HepG2 (cell line): Measurements from ENCODE around the gene THEM4. TPM values are rescaled to one million over a fixed set of nuclear protein-coding genes. Genes with fewer than 3 reads are reported as not detected.

Experiments
- ATAC-seq: fragments of 200-7000 bp; cut with Tn5 transposase; 3 replicates; pipeline ENCODE4 v1.9.1; 2020; ENCODE audit warnings: mild to moderate bottlenecking, moderate library complexity
- BruUV-seq: library from RNA; stranded (reverse); fragments of 400-500 nt; replicated peaks from 2 replicates; lab custom pipeline; 2021; lab: Mats Ljungman, UMichigan
- CTCF ChIA-PET: fragments of 300-600 bp; formaldehyde crosslinking; extraction: SDS; loops from one replicate; lab custom pipeline; 2021; ENCODE audit warnings: low total read pairs, inconsistent platforms, low intra/inter-chr PET ratio; lab: Yijun Ruan, JAX
- POLR2A ChIA-PET: fragments of 350-600 bp; sonication (Branson Sonifier 250); formaldehyde crosslinking; loops from one replicate; lab custom pipeline; 2020; ENCODE audit warnings: antibody characterized with exemption, inconsistent platforms; lab: Yijun Ruan, JAX
- DNase-seq: peaks from one replicate; pipeline ENCODE4 v3.0.0-alpha.2; 2015; ENCODE audit warnings: low spot score
- FAIRE-seq: peaks from 3 replicates; lab custom pipeline; 2011; peaks lifted over from hg19 to GRCh38; lab: Jason Lieb, UNC
- H2AFZ ChIP-seq: one replicate; pipeline ENCODE4 v1.6.1; 2011; ENCODE audit warnings: low read length, inconsistent platforms
- H3K27ac ChIP-seq: fragments of 300-600 bp; 3 replicates; pipeline ENCODE4 v1.8.0; 2011; ENCODE audit warnings: mixed run types, mild to moderate bottlenecking, mixed read lengths, low read length, inconsistent platforms; ENCODE audit not compliant: insufficient read depth; ENCODE audit errors: extremely low read length
- H3K27me3 ChIP-seq, 2 experiments: fragments of 200-600 bp in 1 of 2; 2 replicates in 1 of 2; 3 replicates in 1 of 2; pipeline versions ENCODE4 v1.6.0 to v1.8.0; 2011; ENCODE audit warnings: low read length in 2 of 2, mild to moderate bottlenecking in 2 of 2, moderate library complexity in 2 of 2, inconsistent platforms in 1 of 2; ENCODE audit not compliant: insufficient read depth in 2 of 2, control insufficient read depth in 1 of 2
- H3K36me3 ChIP-seq, 2 experiments: fragments of 200-600 bp in 1 of 2; replicated peaks in 1 of 2; 2 replicates in 1 of 2; 3 replicates in 1 of 2; pipeline versions ENCODE4 v1.5.1 to v1.8.0; 2011; ENCODE audit warnings: low read length in 2 of 2, inconsistent platforms in 1 of 2; ENCODE audit not compliant: insufficient read depth in 2 of 2, control insufficient read depth in 1 of 2
- H3K4me1 ChIP-seq: 2 replicates; pipeline ENCODE4 v1.5.1; 2012; ENCODE audit warnings: low read length, inconsistent platforms; ENCODE audit not compliant: insufficient read depth
- H3K4me2 ChIP-seq: 2 replicates; pipeline ENCODE4 v1.6.0; 2011; ENCODE audit warnings: low read depth, low read length, inconsistent platforms
- H3K4me3 ChIP-seq, 3 experiments: fragments of 200-600 bp in 1 of 3; sonication (generic), shearing (Covaris generic) in 1 of 3; replicated peaks in 1 of 3; 2 replicates each; pipeline ENCODE4 v1.5.1; 2011 to 2016; ENCODE audit warnings: low read length in 3 of 3, inconsistent platforms in 2 of 3, low read depth in 2 of 3, mild to moderate bottlenecking in 2 of 3, control low read depth in 1 of 3, mixed read lengths in 1 of 3; ENCODE audit not compliant: insufficient read depth in 1 of 3
- H3K79me2 ChIP-seq: one replicate; pipeline ENCODE4 v1.6.1; 2011; ENCODE audit warnings: low read length, inconsistent platforms; ENCODE audit not compliant: insufficient read depth
- H3K9ac ChIP-seq: 2 replicates; pipeline ENCODE4 v1.6.0; 2011; ENCODE audit warnings: mild to moderate bottlenecking, low read depth, low read length, inconsistent platforms; ENCODE audit not compliant: insufficient read depth
- H3K9me3 ChIP-seq: 2 replicates; pipeline ENCODE4 v1.5.1; 2012; ENCODE audit warnings: mild to moderate bottlenecking, low read length
- H4K20me1 ChIP-seq: 2 replicates; pipeline ENCODE4 v1.6.0; 2011; ENCODE audit warnings: inconsistent platforms, mild to moderate bottlenecking, low read length, moderate library complexity; ENCODE audit not compliant: insufficient read depth
- MED8 ChIP-seq: sonication (generic); formaldehyde crosslinking; IDR thresholded peaks from 2 replicates; pipeline ENCODE4 v1.8.1; 2023; ENCODE audit warnings: mild to moderate bottlenecking, missing genetic modification reagents; ENCODE audit not compliant: insufficient replicate concordance
- MTF1 ChIP-seq: sonication (generic); formaldehyde crosslinking; IDR thresholded peaks from 2 replicates; pipeline ENCODE4 v1.5.0; 2020; ENCODE audit warnings: missing genetic modification reagents
- ZFP62 ChIP-seq: sonication (generic); formaldehyde crosslinking; IDR thresholded peaks from 2 replicates; pipeline ENCODE4 v1.4.0; 2020; ENCODE audit warnings: missing genetic modification reagents
- ZFP82 ChIP-seq: sonication (generic); formaldehyde crosslinking; IDR thresholded peaks from 2 replicates; pipeline ENCODE4 v1.5.1; 2020; ENCODE audit warnings: mild to moderate bottlenecking, missing genetic modification reagents, borderline replicate concordance
- ZMYM2 ChIP-seq: sonication (generic); formaldehyde crosslinking; IDR thresholded peaks from 2 replicates; pipeline ENCODE4 v1.8.0; 2022; ENCODE audit warnings: mild to moderate bottlenecking, missing genetic modification reagents
- ZNF737 ChIP-seq: sonication (generic); formaldehyde crosslinking; IDR thresholded peaks from 2 replicates; pipeline ENCODE4 v1.5.0; 2020; ENCODE audit warnings: missing genetic modification reagents, mild to moderate bottlenecking, borderline replicate concordance
- ZNF775 ChIP-seq: sonication (generic); formaldehyde crosslinking; IDR thresholded peaks from 2 replicates; pipeline ENCODE4 v1.4.0; 2020; ENCODE audit warnings: missing genetic modification reagents, mild to moderate bottlenecking, moderate library complexity, borderline replicate concordance
- WGBS: methylation state at CpG from one replicate; pipeline ENCODE4 v1.1.6; 2017; ENCODE audit warnings: low lambda C conversion rate; 5-methylcytosine and 5-hydroxymethylcytosine counted together
- in situ Hi-C: cut with HindIII; loops from 2 replicates; pipeline ENCODE4 v1.10.0; 2017; ENCODE audit warnings: low pct_unique_long_range_greater_than_20kb; ENCODE audit not compliant: extremely low pct_ligation_motif_present
- intact Hi-C: fragments of 100-400 bp; cut with micrococcal nuclease; formaldehyde crosslinking; loops from one replicate; pipeline ENCODE4 v1.10.0; 2022; ENCODE audit not compliant: unreplicated experiment
- polyA plus RNA-seq, 8 experiments: library from polyadenylated mRNA; depleted of rRNA in 3 of 8; stranded (reverse) in 7 of 8; unstranded in 1 of 8; fragments of >200 nt; fragmentation: Illumina TruSeq in 4 of 8; extraction: Trizol in 4 of 8; gene quantifications; 2 replicates each; pipeline versions ENCODE4 v1.2.1 to v1.2.3, GENCODE V29; 2011 to 2016; ENCODE audit warnings: low read depth in 4 of 8, missing spikeins in 1 of 8, mixed read lengths in 1 of 8; ENCODE audit not compliant: insufficient read depth in 1 of 8
- total RNA-seq, 5 experiments: library from RNA; depleted of rRNA; stranded (reverse); fragments of >200 nt; fragmentation: Illumina TruSeq; extraction: Trizol; gene quantifications; 2 replicates each; pipeline ENCODE4 v1.2.3, GENCODE V29; 2016; ENCODE audit warnings: low read depth in 1 of 5
- TF ChIP-seq, protein P1 (sequence below): IDR thresholded peaks from 2 replicates; pipeline ENCODE4 v1.6.1; 2018; ENCODE audit warnings: missing genetic modification reagents

The THEM4 gene
- total and polyA plus RNA-seq, 2 of the 13 experiments (the other 11 are each of a cell fraction or from before 2014, with no cell fraction given): 10.9 to 13.9 TPM

DNA sequence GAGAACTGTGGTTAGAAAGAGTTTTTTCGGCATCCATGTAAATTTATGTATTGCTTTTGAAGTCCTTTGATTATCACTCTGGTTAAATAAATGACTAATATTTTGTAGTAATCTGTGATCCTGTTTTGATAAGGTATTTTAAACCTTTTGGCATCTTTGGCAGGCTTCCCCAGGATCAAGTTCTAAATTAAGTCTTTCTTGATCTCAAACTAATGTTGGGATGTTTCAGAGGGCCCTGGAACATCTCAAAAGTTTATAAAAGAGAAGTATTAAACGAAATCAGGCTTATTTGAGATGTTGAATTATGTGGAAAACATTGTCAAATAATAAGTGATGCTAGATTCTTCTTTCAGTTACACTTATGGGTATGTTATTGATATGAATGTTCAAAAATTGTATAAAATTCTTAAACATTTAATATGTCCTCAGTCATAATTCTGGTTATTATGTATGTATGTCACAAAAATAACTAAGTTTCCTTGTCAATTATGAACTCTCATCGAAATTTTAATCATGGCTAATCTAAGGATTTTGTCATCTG, 47.7 kb upstream of the THEM4 start:
- no peaks in the 10 kb centered on the region for H3K9me3 ChIP-seq
- FAIRE-seq (no peak), DNase-seq (no peak), ATAC-seq (no peak)
- CTCF ChIA-PET: no interaction called here
- WGBS: 9% methylated on average over 3 of the region's 3 CpGs
- H3K9ac ChIP-seq: no peak overlapping the region
- H3K36me3 ChIP-seq: no peaks in the 10 kb centered on the region
- in situ Hi-C loops: no loop called here
- H3K4me3 ChIP-seq: no peak overlapping the region
- no peaks in the 10 kb centered on the region for H3K79me2 ChIP-seq
- BruUV-seq: no TSS peak
- no peak overlapping the region for H3K27ac ChIP-seq
- TF ChIP-seq ZNF737: no peak
- no peak for TF ChIP-seq ZFP62
- no peak for TF ChIP-seq MED8 (CRISPR knock-in tag)
- no peak for TF ChIP-seq ZNF775 (CRISPR knock-in tag)
- no peak for TF ChIP-seq ZFP82
- TF ChIP-seq, protein P1, sequence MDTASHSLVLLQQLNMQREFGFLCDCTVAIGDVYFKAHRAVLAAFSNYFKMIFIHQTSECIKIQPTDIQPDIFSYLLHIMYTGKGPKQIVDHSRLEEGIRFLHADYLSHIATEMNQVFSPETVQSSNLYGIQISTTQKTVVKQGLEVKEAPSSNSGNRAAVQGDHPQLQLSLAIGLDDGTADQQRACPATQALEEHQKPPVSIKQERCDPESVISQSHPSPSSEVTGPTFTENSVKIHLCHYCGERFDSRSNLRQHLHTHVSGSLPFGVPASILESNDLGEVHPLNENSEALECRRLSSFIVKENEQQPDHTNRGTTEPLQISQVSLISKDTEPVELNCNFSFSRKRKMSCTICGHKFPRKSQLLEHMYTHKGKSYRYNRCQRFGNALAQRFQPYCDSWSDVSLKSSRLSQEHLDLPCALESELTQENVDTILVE (CRISPR knock-in tag): no peak
- TF ChIP-seq ZMYM2: no peak
- TF ChIP-seq MTF1 (CRISPR knock-in tag): no peak
- no peaks in the 10 kb centered on the region for H4K20me1 ChIP-seq
- no peak overlapping the region for H3K4me2 ChIP-seq
- peaks cover 4% of the 10 kb centered on the region; the same call in 1 of the 2 replicates for H3K4me1 ChIP-seq
- H3K27me3 ChIP-seq: no peaks in the 10 kb centered on the region
- POLR2A ChIA-PET: no interaction called here
- H2AFZ ChIP-seq: no peak overlapping the region
- intact Hi-C loops: no loop called here
